ENCODE data around the gene C9orf57. TPM values are rescaled to one million over a fixed set of nuclear protein-coding genes. Genes with fewer than 3 reads are reported as not detected.

Gene C9orf57
- total and polyA plus RNA-seq, 9 of the 15 experiments (the other 6 are each of a cell fraction or from before 2014, with no cell fraction given), result not detected

- no TSS peak for BruUV-seq (replicated peaks)
- POLR2A ChIA-PET, result no interaction called here
- Histone ChIP-seq H3K4me3 (no peak overlapping the region), H3K27me3 (ENCODE audit: control insufficient read depth in 2 of 2, insufficient read depth in 2 of 2, low read length in 2 of 2) (peaks cover 0 to 14% of the 10 kb centered on the region in 2 experiments; a peak in 4 of 5 replicates), H3K4me1 (replicated peaks in 1 of 2; ENCODE audit: control insufficient read depth in 2 of 2, insufficient read depth in 2 of 2, low read length in 2 of 2) (no peaks in the 10 kb centered on the region), H3K36me3 (ENCODE audit: control insufficient read depth, insufficient read depth, low read length) (no peaks in the 10 kb centered on the region), H3K27ac (ENCODE audit: extremely low read depth, low read depth, low read length) (no peak overlapping the region), H3K4me2 (ENCODE audit: insufficient read depth, low read length) (no peak overlapping the region), H3K9me3 (replicated peaks; ENCODE audit: control insufficient read depth, insufficient read depth, low read depth, low read length) (no peaks in the 10 kb centered on the region), H3K79me2 (ENCODE audit: control insufficient read depth, insufficient read depth, low read length) (no peaks in the 10 kb centered on the region), H3K9ac (ENCODE audit: insufficient read depth in 1 of 2, low read depth in 2 of 2, low read length in 2 of 2) (no peak overlapping the region), H4K20me1 (replicated peaks; ENCODE audit: control insufficient read depth, insufficient read depth, low read length) (no peaks in the 10 kb centered on the region), H3K9me1 (ENCODE audit: control insufficient read depth, insufficient read depth, low read length) (no peaks in the 10 kb centered on the region), H2AFZ (ENCODE audit: low read depth, low read length) (no peak overlapping the region)
- intact Hi-C loops (cut with micrococcal nuclease) (no loop called here), in situ Hi-C loops (cut with MboI) (no loop called here)
- peak in 1 of 4 experiments; percentile 13 for DNase-seq (ENCODE audit: extremely low read depth in 1 of 4, low spot score in 3 of 4)
- TF ChIP-seq FOSL1 (tag; conservative IDR thresholded peaks at IDR 0.05) (no peak), OTX1 (CRISPR knock-in tag; IDR thresholded peaks at IDR 0.05) (no peak), BHLHE40 (IDR thresholded peaks at IDR 0.05; ENCODE audit: low read length) (0 out of 2 replicates have a peak, but pooled peaks have one; percentile 34), NFIC (IDR thresholded peaks at IDR 0.05) (peak; percentile 55), MCM3 (IDR thresholded peaks at IDR 0.05) (no peak), ZNF197 (CRISPR knock-in tag; IDR thresholded peaks at IDR 0.05; ENCODE audit: low read depth) (no peak), SMAD4 (CRISPR knock-in tag; conservative IDR thresholded peaks at IDR 0.05) (no peak), ZNF12 (CRISPR knock-in tag; IDR thresholded peaks at IDR 0.05) (no peak)
- TF ChIP-seq, protein P1, sequence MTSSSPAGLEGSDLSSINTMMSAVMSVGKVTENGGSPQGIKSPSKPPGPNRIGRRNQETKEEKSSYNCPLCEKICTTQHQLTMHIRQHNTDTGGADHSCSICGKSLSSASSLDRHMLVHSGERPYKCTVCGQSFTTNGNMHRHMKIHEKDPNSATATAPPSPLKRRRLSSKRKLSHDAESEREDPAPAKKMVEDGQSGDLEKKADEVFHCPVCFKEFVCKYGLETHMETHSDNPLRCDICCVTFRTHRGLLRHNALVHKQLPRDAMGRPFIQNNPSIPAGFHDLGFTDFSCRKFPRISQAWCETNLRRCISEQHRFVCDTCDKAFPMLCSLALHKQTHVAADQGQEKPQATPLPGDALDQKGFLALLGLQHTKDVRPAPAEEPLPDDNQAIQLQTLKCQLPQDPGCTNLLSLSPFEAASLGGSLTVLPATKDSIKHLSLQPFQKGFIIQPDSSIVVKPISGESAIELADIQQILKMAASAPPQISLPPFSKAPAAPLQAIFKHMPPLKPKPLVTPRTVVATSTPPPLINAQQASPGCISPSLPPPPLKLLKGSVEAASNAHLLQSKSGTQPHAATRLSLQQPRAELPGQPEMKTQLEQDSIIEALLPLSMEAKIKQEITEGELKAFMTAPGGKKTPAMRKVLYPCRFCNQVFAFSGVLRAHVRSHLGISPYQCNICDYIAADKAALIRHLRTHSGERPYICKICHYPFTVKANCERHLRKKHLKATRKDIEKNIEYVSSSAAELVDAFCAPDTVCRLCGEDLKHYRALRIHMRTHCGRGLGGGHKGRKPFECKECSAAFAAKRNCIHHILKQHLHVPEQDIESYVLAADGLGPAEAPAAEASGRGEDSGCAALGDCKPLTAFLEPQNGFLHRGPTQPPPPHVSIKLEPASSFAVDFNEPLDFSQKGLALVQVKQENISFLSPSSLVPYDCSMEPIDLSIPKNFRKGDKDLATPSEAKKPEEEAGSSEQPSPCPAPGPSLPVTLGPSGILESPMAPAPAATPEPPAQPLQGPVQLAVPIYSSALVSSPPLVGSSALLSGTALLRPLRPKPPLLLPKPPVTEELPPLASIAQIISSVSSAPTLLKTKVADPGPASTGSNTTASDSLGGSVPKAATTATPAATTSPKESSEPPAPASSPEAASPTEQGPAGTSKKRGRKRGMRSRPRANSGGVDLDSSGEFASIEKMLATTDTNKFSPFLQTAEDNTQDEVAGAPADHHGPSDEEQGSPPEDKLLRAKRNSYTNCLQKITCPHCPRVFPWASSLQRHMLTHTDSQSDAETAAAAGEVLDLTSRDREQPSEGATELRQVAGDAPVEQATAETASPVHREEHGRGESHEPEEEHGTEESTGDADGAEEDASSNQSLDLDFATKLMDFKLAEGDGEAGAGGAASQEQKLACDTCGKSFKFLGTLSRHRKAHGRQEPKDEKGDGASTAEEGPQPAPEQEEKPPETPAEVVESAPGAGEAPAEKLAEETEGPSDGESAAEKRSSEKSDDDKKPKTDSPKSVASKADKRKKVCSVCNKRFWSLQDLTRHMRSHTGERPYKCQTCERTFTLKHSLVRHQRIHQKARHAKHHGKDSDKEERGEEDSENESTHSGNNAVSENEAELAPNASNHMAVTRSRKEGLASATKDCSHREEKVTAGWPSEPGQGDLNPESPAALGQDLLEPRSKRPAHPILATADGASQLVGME (CRISPR knock-in tag; IDR thresholded peaks at IDR 0.05), result no peak
- TF ChIP-seq, protein P2, sequence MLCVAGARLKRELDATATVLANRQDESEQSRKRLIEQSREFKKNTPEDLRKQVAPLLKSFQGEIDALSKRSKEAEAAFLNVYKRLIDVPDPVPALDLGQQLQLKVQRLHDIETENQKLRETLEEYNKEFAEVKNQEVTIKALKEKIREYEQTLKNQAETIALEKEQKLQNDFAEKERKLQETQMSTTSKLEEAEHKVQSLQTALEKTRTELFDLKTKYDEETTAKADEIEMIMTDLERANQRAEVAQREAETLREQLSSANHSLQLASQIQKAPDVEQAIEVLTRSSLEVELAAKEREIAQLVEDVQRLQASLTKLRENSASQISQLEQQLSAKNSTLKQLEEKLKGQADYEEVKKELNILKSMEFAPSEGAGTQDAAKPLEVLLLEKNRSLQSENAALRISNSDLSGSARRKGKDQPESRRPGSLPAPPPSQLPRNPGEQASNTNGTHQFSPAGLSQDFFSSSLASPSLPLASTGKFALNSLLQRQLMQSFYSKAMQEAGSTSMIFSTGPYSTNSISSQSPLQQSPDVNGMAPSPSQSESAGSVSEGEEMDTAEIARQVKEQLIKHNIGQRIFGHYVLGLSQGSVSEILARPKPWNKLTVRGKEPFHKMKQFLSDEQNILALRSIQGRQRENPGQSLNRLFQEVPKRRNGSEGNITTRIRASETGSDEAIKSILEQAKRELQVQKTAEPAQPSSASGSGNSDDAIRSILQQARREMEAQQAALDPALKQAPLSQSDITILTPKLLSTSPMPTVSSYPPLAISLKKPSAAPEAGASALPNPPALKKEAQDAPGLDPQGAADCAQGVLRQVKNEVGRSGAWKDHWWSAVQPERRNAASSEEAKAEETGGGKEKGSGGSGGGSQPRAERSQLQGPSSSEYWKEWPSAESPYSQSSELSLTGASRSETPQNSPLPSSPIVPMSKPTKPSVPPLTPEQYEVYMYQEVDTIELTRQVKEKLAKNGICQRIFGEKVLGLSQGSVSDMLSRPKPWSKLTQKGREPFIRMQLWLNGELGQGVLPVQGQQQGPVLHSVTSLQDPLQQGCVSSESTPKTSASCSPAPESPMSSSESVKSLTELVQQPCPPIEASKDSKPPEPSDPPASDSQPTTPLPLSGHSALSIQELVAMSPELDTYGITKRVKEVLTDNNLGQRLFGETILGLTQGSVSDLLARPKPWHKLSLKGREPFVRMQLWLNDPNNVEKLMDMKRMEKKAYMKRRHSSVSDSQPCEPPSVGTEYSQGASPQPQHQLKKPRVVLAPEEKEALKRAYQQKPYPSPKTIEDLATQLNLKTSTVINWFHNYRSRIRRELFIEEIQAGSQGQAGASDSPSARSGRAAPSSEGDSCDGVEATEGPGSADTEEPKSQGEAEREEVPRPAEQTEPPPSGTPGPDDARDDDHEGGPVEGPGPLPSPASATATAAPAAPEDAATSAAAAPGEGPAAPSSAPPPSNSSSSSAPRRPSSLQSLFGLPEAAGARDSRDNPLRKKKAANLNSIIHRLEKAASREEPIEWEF (CRISPR knock-in tag; IDR thresholded peaks at IDR 0.05), result no peak
- ATAC-seq, result no peak
- FAIRE-seq, result no peak
- WGBS (ENCODE audit: insufficient coverage, low coverage, missing lambda C conversion rate), result 2% methylated on average over 6 of the region's 7 CpGs
- CTCF ChIA-PET (ENCODE audit: low intra/inter-chr PET ratio), result no interaction called here
These were observed 18.6 kb downstream of the C9orf57 start for GRCh38 chr9:72041775-72042194.

Data from K562 (cell line).